GM18505 (cell line): Measurements from ENCODE around the gene FAR2.
"Not testable (repeated sequence)": the region's sequence is repeated elsewhere in the genome, so short reads cannot be mapped to it uniquely, and the experiment has no call there.

Experiments used
- ATAC-seq: cut with Tn5 transposase; IDR thresholded peaks from one replicate; pipeline ENCODE4 v1.9.1; 2021; ENCODE audit not compliant: unreplicated experiment
- POLR2A ChIP-seq: IDR thresholded peaks from 4 replicates; pipeline ENCODE4 v1.6.1; 2011; ENCODE audit warnings: borderline replicate concordance; ENCODE audit not compliant: insufficient read depth, insufficient read length; ENCODE audit errors: extremely low read depth

FAR2 gene

GRCh38 chr12:29244159-29244765, 95.2 kb downstream of the FAR2 start:
- ATAC-seq = no peak
- TF ChIP-seq POLR2A = no peak

GRCh38 chr12:29245246-29245645, 96.2 kb downstream of the FAR2 start:
- no peak for TF ChIP-seq POLR2A
- ATAC-seq = no peak

- no peak for ATAC-seq
- no peak for TF ChIP-seq POLR2A
Observed at GRCh38 chr12:29249930-29250329, 100.9 kb downstream of the FAR2 start.

DNA sequence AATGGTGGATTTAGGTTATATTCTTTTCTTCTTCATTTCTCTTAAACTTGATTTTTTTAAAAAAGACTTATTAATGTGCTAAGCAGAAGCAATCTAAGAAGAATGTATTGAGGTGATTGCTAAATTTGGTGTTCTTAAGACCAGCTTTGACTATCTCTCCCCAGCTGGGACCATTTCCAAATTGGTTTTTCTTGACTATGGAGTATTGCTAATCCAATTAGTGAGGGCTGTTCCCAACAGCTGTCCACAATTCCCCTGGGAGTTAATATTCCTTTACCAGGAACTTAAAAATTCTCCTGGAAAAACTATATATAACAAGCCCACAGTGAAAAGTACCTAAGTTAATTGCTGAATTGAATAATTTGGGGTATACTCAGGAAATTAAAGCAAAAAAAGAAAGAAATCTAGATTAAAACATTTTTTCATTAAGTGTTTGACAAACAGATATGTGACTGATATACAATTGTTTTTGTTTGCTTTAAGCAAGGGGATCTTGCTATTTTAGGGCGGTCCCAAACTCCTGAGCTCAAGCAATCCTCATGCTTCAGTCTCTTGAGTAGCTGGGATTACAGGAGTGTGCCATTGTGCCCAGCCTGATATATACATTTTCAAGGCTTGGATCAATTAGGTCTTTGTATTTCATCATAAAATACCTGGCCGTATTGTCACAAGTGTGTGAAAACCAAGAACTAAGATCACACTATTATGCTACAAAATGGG, 105.0 kb downstream of the FAR2 start:
- TF ChIP-seq POLR2A = no peak
- no peak for ATAC-seq

GRCh38 chr12:29255042-29255441, 106.0 kb downstream of the FAR2 start:
- TF ChIP-seq POLR2A = no peak

GRCh38 chr12:29256598-29256997, 107.5 kb downstream of the FAR2 start:
- no peak for TF ChIP-seq POLR2A
- no peak for ATAC-seq

More at GRCh38 chr12:29255042-29255441, 106.0 kb downstream of the FAR2 start:
- no peak for ATAC-seq

DNA sequence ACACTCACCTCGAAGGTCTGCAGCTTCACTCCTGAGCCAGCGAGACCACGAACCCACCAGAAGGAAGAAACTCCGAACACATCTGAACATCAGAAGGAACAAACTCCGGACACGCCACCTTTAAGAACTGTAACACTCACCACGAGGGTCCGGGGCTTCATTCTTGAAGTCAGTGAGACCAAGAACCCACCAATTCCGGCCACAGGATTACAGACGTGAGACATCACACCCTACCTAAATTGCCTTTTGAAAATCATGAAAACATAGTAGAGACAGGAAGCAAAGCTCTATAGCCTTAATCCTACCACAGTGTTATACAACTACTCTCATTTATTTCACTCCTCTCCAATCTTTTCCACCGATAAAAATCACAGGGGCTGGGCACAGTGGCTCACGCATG, 108.6 kb downstream of the FAR2 start:
- not testable (repeated sequence) for ATAC-seq

GRCh38 chr12:29264424-29264823, 115.3 kb downstream of the FAR2 start:
- TF ChIP-seq POLR2A = no peak
- no peak for ATAC-seq

GRCh38 chr12:29269706-29270408, 120.8 kb downstream of the FAR2 start:
- ATAC-seq = no peak
- TF ChIP-seq POLR2A = no peak

DNA sequence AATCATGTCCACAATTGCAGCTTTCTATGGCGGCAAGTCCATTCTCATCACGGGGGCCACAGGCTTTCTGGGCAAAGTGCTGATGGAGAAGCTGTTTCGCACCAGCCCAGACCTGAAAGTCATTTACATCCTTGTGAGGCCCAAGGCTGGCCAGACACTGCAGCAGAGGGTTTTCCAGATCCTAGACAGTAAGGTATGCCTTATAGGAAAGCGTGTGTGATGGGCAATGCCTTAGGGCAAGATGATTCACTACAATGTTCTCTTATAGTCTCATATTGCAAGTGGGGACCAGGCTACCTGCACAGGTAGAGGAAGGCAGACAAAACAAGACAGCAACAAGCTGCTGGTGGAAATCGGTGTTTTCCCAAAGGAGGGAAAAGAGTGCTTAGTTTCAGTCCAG, 121.4 kb downstream of the FAR2 start:
- no peak for ATAC-seq
- TF ChIP-seq POLR2A = no peak

DNA sequence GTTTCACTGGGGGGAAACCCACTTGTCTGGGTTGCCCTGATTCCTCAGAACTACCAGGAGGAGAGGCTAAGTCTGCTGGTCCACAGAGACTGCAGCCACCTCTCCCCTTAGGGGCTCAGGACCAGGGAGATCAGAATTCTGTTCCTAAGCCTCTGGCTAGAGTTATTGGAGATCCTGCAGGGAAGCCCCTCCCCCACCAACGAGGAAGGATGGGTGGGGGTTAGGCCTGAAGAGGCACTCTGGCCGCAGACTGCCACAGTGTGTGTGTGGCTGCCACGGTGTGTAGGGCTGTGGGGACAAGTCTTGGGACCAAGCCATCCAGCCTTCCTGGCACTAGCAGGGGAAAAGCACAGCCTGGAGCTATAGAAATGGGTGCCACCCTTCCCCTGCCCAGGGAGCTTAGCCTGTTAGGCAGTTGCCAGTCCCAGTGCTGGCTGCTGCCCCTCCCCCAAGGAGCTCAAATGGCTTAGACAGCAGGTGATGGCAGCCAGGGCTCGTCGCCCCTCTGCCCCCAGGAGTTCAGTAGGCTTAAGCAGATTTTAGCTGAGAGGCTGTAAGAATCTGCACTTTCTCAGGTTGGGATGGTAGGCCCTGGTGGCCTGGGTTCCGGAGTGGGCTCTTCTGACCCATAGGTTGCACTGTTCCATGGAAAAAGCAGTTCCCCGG, 124.2 kb downstream of the FAR2 start:
- no peak for TF ChIP-seq POLR2A
- no peak for ATAC-seq

DNA sequence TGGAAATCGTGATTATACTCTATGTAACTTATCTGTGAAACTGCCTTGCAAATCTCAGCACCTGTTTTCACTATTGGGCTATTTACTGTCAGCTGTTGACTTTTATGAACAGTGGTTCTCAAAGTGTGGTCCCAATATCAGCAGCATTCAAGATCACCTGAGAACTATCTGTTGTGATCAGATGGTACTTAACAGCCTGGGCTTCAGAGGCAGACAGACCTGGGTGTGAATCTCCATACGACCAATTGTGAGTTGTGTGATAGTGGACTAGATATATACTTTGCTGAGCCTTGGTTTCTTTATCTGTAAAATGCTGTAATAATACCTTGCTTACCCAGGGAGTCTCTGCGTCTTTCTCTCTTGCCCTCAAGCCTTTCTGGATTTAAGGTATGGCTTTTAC, 126.8 kb downstream of the FAR2 start:
- ATAC-seq = no peak
- TF ChIP-seq POLR2A = no peak

DNA sequence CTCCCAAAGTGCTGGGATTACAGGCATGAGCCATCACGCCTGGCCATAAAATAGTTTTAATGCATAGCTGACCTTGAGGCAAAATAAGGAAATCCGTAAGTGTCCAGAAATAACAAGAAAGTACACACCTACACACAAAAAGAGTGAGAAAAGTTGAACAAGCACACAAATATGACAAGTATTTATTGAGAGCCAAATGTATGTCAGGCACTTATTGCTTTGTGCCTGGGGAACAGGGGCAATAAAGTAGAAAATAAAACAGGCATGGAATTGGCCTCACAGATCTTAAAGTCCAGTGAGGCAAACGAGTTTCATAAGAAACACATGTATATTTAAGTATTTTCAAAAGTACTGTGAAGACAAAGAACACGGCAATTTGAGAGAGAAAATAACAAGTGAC, 128.2 kb downstream of the FAR2 start:
- ATAC-seq = no peak
- TF ChIP-seq POLR2A = no peak
